Panc1 (cell line): ENCODE results near the gene ZFHX3. TPM values are rescaled to one million over a fixed set of nuclear protein-coding genes. Genes with fewer than 3 reads are reported as not detected.

Experiments used
- ATAC-seq: fragments of 200-7000 bp; cut with Tn5 transposase; 2 replicates; pipeline ENCODE4 v1.9.1; 2020; ENCODE audit warnings: mild to moderate bottlenecking, moderate library complexity
- BruUV-seq: library from RNA; stranded (reverse); fragments of 400-500 nt; replicated peaks from 2 replicates; lab custom pipeline; 2021; lab: Mats Ljungman, UMichigan
- CTCF ChIA-PET: fragments of 300-600 bp; sonication (Branson Sonifier 250); formaldehyde crosslinking; loops from one replicate; lab custom pipeline; 2022; ENCODE audit warnings: antibody characterized with exemption; lab: Charles Lee
- POLR2A ChIA-PET: fragments of 300-600 bp; sonication (Branson Sonifier 250); formaldehyde crosslinking; loops from one replicate; lab custom pipeline; 2022; ENCODE audit warnings: antibody characterized with exemption; lab: Charles Lee
- DNase-seq: peaks from one replicate; pipeline ENCODE4 v3.0.0-alpha.2; 2010; ENCODE audit warnings: low read depth, low spot score
- H3K27ac ChIP-seq: 2 replicates; pipeline ENCODE4 v1.5.1; 2011; ENCODE audit warnings: mild to moderate bottlenecking, low read length, inconsistent platforms
- H3K27me3 ChIP-seq: fragments of 200-500 bp; sonication (Bioruptor generic); 2 replicates; pipeline ENCODE4 v1.6.0; 2014; ENCODE audit warnings: low read length, inconsistent platforms; ENCODE audit not compliant: control insufficient read depth, insufficient read depth
- H3K36me3 ChIP-seq: fragments of 200-500 bp; sonication (Bioruptor generic); 2 replicates; pipeline ENCODE4 v1.5.1; 2014; ENCODE audit warnings: inconsistent platforms, mild to moderate bottlenecking, low read length, moderate library complexity; ENCODE audit not compliant: control insufficient read depth, insufficient read depth
- H3K4me1 ChIP-seq: 2 replicates; pipeline ENCODE4 v1.5.1; 2011; ENCODE audit warnings: inconsistent platforms, mild to moderate bottlenecking, low read length, moderate library complexity; ENCODE audit not compliant: control insufficient read depth, insufficient read depth
- H3K4me3 ChIP-seq, 2 experiments: 2 replicates each; pipeline ENCODE4 v1.5.1; 2011 to 2012; ENCODE audit warnings: low read depth in 2 of 2, low read length in 2 of 2, mild to moderate bottlenecking in 2 of 2, inconsistent platforms in 1 of 2, moderate library complexity in 1 of 2
- H3K9me3 ChIP-seq: fragments of 200-500 bp; sonication (Bioruptor generic); 2 replicates; pipeline ENCODE4 v1.5.1; 2014; ENCODE audit warnings: low read depth, mild to moderate bottlenecking, inconsistent platforms, low read length, moderate library complexity; ENCODE audit not compliant: control insufficient read depth, insufficient read depth
- POLR2AphosphoS5 ChIP-seq: IDR thresholded peaks from 2 replicates; pipeline ENCODE4 v1.6.1; 2012; ENCODE audit warnings: mild to moderate bottlenecking, low read depth, low read length, moderate library complexity
- SIN3A ChIP-seq: IDR thresholded peaks from 2 replicates; pipeline ENCODE4 v1.6.1; 2012; ENCODE audit warnings: low read depth, mild to moderate bottlenecking, low read length, moderate library complexity, borderline replicate concordance; ENCODE audit not compliant: insufficient read depth
- TCF7L2 ChIP-seq: IDR thresholded peaks from 2 replicates; pipeline ENCODE4 v1.6.1; 2011; ENCODE audit warnings: mild to moderate bottlenecking, low read depth, low read length, inconsistent platforms
- in situ Hi-C: cut with HindIII; loops from 2 replicates; pipeline ENCODE4 v1.10.0; 2016; ENCODE audit warnings: low sequenced_read_pairs, low pct_unique_long_range_greater_than_20kb
- intact Hi-C: fragments of 100-400 bp; cut with micrococcal nuclease; formaldehyde crosslinking; loops from one replicate; pipeline ENCODE4 v1.10.0; 2022; ENCODE audit not compliant: unreplicated experiment
- total RNA-seq: library from RNA; stranded (reverse); gene quantifications from one replicate; pipeline ENCODE4 v1.2.1, GENCODE V29; 2021; ENCODE audit not compliant: unreplicated experiment
- TF ChIP-seq, protein P1 (sequence below): fragments of 450-650 bp; IDR thresholded peaks from 2 replicates; pipeline ENCODE4 v1.5.1; 2017; ENCODE audit warnings: mild to moderate bottlenecking
- TF ChIP-seq, protein P2 (sequence below), 2 experiments: IDR thresholded peaks; 2 replicates each; pipeline ENCODE4 v1.6.1; 2011 to 2012; ENCODE audit warnings: low read depth in 2 of 2, control low read depth in 1 of 2, low read length in 1 of 2, mild to moderate bottlenecking in 1 of 2, moderate library complexity in 1 of 2; ENCODE audit not compliant: insufficient read depth in 1 of 2

The ZFHX3 gene
- total RNA-seq, 1 experiment from 2014 or later: 7.1 TPM

- H3K27ac ChIP-seq: no peak overlapping the region
- BruUV-seq: no TSS peak
- no peaks in the 10 kb centered on the region for H3K36me3 ChIP-seq
- ATAC-seq (no peak), DNase-seq (no peak)
- intact Hi-C loops (loop anchor here (10.0 kb wide), 1 partner anchor 131 kb away; no protein-coding TSS in a partner anchor), in situ Hi-C loops (no loop called here)
- ChIA-PET CTCF (interaction anchor here (0.7 kb wide), 1 partner anchor 113 kb away, joined by 7 read pairs; no protein-coding TSS in a partner anchor), POLR2A (no interaction called here)
- H3K4me1 ChIP-seq: no peaks in the 10 kb centered on the region; the same call in 1 of the 2 replicates
- no peak overlapping the region for H3K4me3 ChIP-seq
- no peaks in the 10 kb centered on the region for H3K9me3 ChIP-seq
- no peaks in the 10 kb centered on the region for H3K27me3 ChIP-seq
- no peak for TF ChIP-seq SIN3A
- TF ChIP-seq, protein P1, sequence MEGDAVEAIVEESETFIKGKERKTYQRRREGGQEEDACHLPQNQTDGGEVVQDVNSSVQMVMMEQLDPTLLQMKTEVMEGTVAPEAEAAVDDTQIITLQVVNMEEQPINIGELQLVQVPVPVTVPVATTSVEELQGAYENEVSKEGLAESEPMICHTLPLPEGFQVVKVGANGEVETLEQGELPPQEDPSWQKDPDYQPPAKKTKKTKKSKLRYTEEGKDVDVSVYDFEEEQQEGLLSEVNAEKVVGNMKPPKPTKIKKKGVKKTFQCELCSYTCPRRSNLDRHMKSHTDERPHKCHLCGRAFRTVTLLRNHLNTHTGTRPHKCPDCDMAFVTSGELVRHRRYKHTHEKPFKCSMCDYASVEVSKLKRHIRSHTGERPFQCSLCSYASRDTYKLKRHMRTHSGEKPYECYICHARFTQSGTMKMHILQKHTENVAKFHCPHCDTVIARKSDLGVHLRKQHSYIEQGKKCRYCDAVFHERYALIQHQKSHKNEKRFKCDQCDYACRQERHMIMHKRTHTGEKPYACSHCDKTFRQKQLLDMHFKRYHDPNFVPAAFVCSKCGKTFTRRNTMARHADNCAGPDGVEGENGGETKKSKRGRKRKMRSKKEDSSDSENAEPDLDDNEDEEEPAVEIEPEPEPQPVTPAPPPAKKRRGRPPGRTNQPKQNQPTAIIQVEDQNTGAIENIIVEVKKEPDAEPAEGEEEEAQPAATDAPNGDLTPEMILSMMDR: no peak
- TF ChIP-seq, protein P2, sequence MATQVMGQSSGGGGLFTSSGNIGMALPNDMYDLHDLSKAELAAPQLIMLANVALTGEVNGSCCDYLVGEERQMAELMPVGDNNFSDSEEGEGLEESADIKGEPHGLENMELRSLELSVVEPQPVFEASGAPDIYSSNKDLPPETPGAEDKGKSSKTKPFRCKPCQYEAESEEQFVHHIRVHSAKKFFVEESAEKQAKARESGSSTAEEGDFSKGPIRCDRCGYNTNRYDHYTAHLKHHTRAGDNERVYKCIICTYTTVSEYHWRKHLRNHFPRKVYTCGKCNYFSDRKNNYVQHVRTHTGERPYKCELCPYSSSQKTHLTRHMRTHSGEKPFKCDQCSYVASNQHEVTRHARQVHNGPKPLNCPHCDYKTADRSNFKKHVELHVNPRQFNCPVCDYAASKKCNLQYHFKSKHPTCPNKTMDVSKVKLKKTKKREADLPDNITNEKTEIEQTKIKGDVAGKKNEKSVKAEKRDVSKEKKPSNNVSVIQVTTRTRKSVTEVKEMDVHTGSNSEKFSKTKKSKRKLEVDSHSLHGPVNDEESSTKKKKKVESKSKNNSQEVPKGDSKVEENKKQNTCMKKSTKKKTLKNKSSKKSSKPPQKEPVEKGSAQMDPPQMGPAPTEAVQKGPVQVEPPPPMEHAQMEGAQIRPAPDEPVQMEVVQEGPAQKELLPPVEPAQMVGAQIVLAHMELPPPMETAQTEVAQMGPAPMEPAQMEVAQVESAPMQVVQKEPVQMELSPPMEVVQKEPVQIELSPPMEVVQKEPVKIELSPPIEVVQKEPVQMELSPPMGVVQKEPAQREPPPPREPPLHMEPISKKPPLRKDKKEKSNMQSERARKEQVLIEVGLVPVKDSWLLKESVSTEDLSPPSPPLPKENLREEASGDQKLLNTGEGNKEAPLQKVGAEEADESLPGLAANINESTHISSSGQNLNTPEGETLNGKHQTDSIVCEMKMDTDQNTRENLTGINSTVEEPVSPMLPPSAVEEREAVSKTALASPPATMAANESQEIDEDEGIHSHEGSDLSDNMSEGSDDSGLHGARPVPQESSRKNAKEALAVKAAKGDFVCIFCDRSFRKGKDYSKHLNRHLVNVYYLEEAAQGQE (IDR thresholded peaks at IDR 0.05; ENCODE audit: insufficient read depth in 1 of 2, low read depth in 2 of 2, low read length in 1 of 2): no peak
- no peak for TF ChIP-seq TCF7L2
- no peak for TF ChIP-seq POLR2AphosphoS5
Observed at GRCh38 chr16:73063854-73064211, 15.9 kb upstream of the ZFHX3 start.

- ChIA-PET CTCF (interaction anchor here (0.6 to 0.7 kb wide), 2 partner anchors 114 to 296 kb away, joined by 7 to 8 read pairs; no protein-coding TSS in a partner anchor), POLR2A (interaction anchor here (0.7 kb wide), 1 partner anchor 418 kb away, joined by 7 read pairs; no protein-coding TSS in a partner anchor)
- H3K27me3 ChIP-seq: no peaks in the 10 kb centered on the region
- no peak for TF ChIP-seq POLR2AphosphoS5
- TF ChIP-seq, protein P1: no peak
- TF ChIP-seq, protein P2 (IDR thresholded peaks at IDR 0.05; ENCODE audit: insufficient read depth in 1 of 2, low read depth in 2 of 2, low read length in 1 of 2): no peak
- no peak for TF ChIP-seq SIN3A
- no peak for TF ChIP-seq TCF7L2
- in situ Hi-C loops (no loop called here), intact Hi-C loops (loop anchor here (10.0 kb wide), 1 partner anchor 132 kb away; no protein-coding TSS in a partner anchor)
- DNase-seq (no peak), ATAC-seq (no peak)
- H3K9me3 ChIP-seq: no peaks in the 10 kb centered on the region
- H3K4me1 ChIP-seq: no peaks in the 10 kb centered on the region; the same call in 1 of the 2 replicates
- no peak overlapping the region for H3K4me3 ChIP-seq
- no TSS peak for BruUV-seq
- H3K27ac ChIP-seq: no peak overlapping the region
- no peaks in the 10 kb centered on the region for H3K36me3 ChIP-seq
Observed at GRCh38 chr16:73062743-73063733, 15.1 kb upstream of the ZFHX3 start.
